Activated T-cell treated with anti-CD3 and anti-CD28 coated beads for 48 hours (primary cell): ENCODE data around the gene TBC1D10A.
"Not testable (repeated sequence)": the region's sequence is repeated elsewhere in the genome, so short reads cannot be mapped to it uniquely, and the experiment has no call there.

Experiments
- DNase-seq: peaks from one replicate; pipeline ENCODE4 v3.0.0-alpha.2; 2020; ENCODE audit warnings: low read depth

Gene TBC1D10A

GRCh38 chr22:30347255-30347892 is 20.6 kb upstream of the TBC1D10A start:
- DNase-seq = no peak

GRCh38 chr22:30344447-30345200 is 17.9 kb upstream of the TBC1D10A start:
- DNase-seq = peak; percentile 47

- no peak for DNase-seq
Measured at GRCh38 chr22:30340911-30341685, 14.4 kb upstream of the TBC1D10A start.

GRCh38 chr22:30338802-30339201 is 12.1 kb upstream of the TBC1D10A start:
- no peak for DNase-seq

GRCh38 chr22:30338341-30338740 is 11.6 kb upstream of the TBC1D10A start:
- not testable (repeated sequence) for DNase-seq

- DNase-seq = no peak
Measured at GRCh38 chr22:30337461-30337778, 10.7 kb upstream of the TBC1D10A start.

GRCh38 chr22:30336752-30337460 is 10.2 kb upstream of the TBC1D10A start:
- DNase-seq = no peak

- DNase-seq = no peak
Measured at GRCh38 chr22:30335236-30335635, 8.5 kb upstream of the TBC1D10A start.

- no peak for DNase-seq
Measured at GRCh38 chr22:30334646-30335045, 7.9 kb upstream of the TBC1D10A start.

- DNase-seq = no peak
Measured at GRCh38 chr22:30333707-30334087, 7.0 kb upstream of the TBC1D10A start.

- DNase-seq = no peak
Measured at GRCh38 chr22:30332994-30333706, 6.4 kb upstream of the TBC1D10A start.

- no peak for DNase-seq
Measured at GRCh38 chr22:30332551-30332950, 5.8 kb upstream of the TBC1D10A start.

- no peak for DNase-seq
Measured at GRCh38 chr22:30328466-30329049, 1.8 kb upstream of the TBC1D10A start.

- DNase-seq = no peak
Measured at GRCh38 chr22:30327864-30328345, 1.2 kb upstream of the TBC1D10A start.

GRCh38 chr22:30326255-30326705 is 461 bp downstream of the TBC1D10A start:
- peak; percentile 27 for DNase-seq

GRCh38 chr22:30325724-30326254 is 952 bp downstream of the TBC1D10A start:
- DNase-seq = no peak

GRCh38 chr22:30325065-30325720 is 1.5 kb downstream of the TBC1D10A start:
- DNase-seq = no peak

- DNase-seq = no peak
Measured at GRCh38 chr22:30324014-30324730, 2.6 kb downstream of the TBC1D10A start.

GRCh38 chr22:30323246-30323645 is 3.5 kb downstream of the TBC1D10A start:
- no peak for DNase-seq

GRCh38 chr22:30321461-30321860 is 5.3 kb downstream of the TBC1D10A start:
- DNase-seq = no peak
